Transverse colon (tissue), 4 donors: Measurements from ENCODE around the gene C10orf105. TPM values are rescaled to one million over a fixed set of nuclear protein-coding genes. Genes with fewer than 3 reads are reported as not detected.

Experiments used
- DNase-seq: peaks from one replicate; pipeline ENCODE4 v3.0.0-alpha.2; 2019
- H3K27ac ChIP-seq, 4 donors: fragments of 200-600 bp; sonication (generic); 2 replicates each; pipeline ENCODE4 v1.5.1; 2016 to 2018; ENCODE audit warnings: inconsistent platforms in 4 of 4
- H3K27me3 ChIP-seq: fragments of 200-600 bp; sonication (generic); 2 replicates; pipeline ENCODE4 v1.5.1; 2017; ENCODE audit warnings: inconsistent platforms
- H3K36me3 ChIP-seq, 4 donors: fragments of 200-600 bp; sonication (generic); 2 replicates each; pipeline ENCODE4 v1.5.1; 2017 to 2019; ENCODE audit warnings: inconsistent platforms in 4 of 4
- H3K4me1 ChIP-seq, 4 donors: fragments of 200-600 bp; sonication (generic); 2 replicates each; pipeline ENCODE4 v1.5.1; 2017 to 2020; ENCODE audit warnings: inconsistent platforms in 4 of 4
- H3K4me3 ChIP-seq, 4 donors: fragments of 200-600 bp; sonication (generic); 1 replicate in 1 of 4; 2 replicates in 3 of 4; pipeline versions ENCODE4 v1.5.1 to v1.6.1; 2017 to 2019; ENCODE audit warnings: inconsistent platforms in 4 of 4
- H3K9me3 ChIP-seq, 2 donors: fragments of 200-600 bp; sonication (generic); 2 replicates each; pipeline ENCODE4 v1.5.1; 2017 to 2019; ENCODE audit warnings: inconsistent platforms in 2 of 2
- EP300 ChIP-seq: sonication (generic); formaldehyde crosslinking; IDR thresholded peaks from one replicate; pipeline ENCODE4 v1.6.1; 2017; ENCODE audit warnings: antibody characterized with exemption, low read depth
- POLR2A ChIP-seq: fragments of 450-650 bp; IDR thresholded peaks from one replicate; pipeline ENCODE4 v1.6.1; 2016; ENCODE audit warnings: antibody characterized with exemption, mild to moderate bottlenecking, moderate library complexity
- POLR2AphosphoS5 ChIP-seq, 3 donors: sonication (generic); formaldehyde crosslinking; IDR thresholded peaks; one replicate each; pipeline ENCODE4 v1.6.1; 2016; ENCODE audit warnings: antibody characterized with exemption in 3 of 3
- WGBS, 2 donors: methylation state at CpG; one replicate each; pipeline ENCODE4 v1.1.5; 2018; ENCODE audit warnings: low coverage in 1 of 2; 5-methylcytosine and 5-hydroxymethylcytosine counted together
- in situ Hi-C, 4 donors: fragments of 200-750 bp; cut with MboI; loops; one replicate each; pipeline versions ENCODE4 v1.15.0 to v1.15.1; 2017; ENCODE audit warnings: low sequenced_read_pairs in 3 of 4, low pct_ligation_motif_present in 1 of 4, low pct_unique_long_range_greater_than_20kb in 1 of 4
- intact Hi-C: fragments of 100-400 bp; cut with DNase I; formaldehyde crosslinking; loops from one replicate; pipeline ENCODE4 v1.15.1; 2023; ENCODE audit warnings: low total_unique reads
- total RNA-seq, 4 donors: library from RNA; depleted of rRNA; stranded (reverse); fragments of >200 nt; gene quantifications; one replicate each; pipeline ENCODE4 v1.1.0, GENCODE V29; 2016
- TF ChIP-seq, protein P1 (sequence below), 5 experiments: fragments of 200-600 bp in 3 of 5; fragments of 450-650 bp in 2 of 5; sonication (generic) in 3 of 5; IDR thresholded peaks; 1 replicate in 2 of 5; 2 replicates in 3 of 5; pipeline ENCODE4 v1.5.1; 2016 to 2017; ENCODE audit warnings: antibody characterized with exemption in 5 of 5, inconsistent platforms in 3 of 5, mild to moderate bottlenecking in 2 of 5, moderate library complexity in 1 of 5

The C10orf105 gene
- total RNA-seq, 4 donors from 2014 or later = 0.16 TPM; not detected in 3

GRCh38 chr10:71663311-71663710 lies 56.3 kb downstream of the C10orf105 start:
- DNase-seq = peak; percentile 49
- peaks cover 0 to 8% (median 0%) of the 10 kb centered on the region in 4 donors for H3K4me1 ChIP-seq
- intact Hi-C loops = no loop called here
- no peaks in the 10 kb centered on the region for H3K9me3 ChIP-seq
- H3K27ac ChIP-seq = no peak overlapping the region
- WGBS, 2 donors = 63 to 74% methylated on average over 2 to 7 of the region's 7 CpGs
- TF ChIP-seq POLR2AphosphoS5 (IDR thresholded peaks at IDR 0.05) = peak in 1 of 3 donors; percentile 29
- TF ChIP-seq, protein P1, sequence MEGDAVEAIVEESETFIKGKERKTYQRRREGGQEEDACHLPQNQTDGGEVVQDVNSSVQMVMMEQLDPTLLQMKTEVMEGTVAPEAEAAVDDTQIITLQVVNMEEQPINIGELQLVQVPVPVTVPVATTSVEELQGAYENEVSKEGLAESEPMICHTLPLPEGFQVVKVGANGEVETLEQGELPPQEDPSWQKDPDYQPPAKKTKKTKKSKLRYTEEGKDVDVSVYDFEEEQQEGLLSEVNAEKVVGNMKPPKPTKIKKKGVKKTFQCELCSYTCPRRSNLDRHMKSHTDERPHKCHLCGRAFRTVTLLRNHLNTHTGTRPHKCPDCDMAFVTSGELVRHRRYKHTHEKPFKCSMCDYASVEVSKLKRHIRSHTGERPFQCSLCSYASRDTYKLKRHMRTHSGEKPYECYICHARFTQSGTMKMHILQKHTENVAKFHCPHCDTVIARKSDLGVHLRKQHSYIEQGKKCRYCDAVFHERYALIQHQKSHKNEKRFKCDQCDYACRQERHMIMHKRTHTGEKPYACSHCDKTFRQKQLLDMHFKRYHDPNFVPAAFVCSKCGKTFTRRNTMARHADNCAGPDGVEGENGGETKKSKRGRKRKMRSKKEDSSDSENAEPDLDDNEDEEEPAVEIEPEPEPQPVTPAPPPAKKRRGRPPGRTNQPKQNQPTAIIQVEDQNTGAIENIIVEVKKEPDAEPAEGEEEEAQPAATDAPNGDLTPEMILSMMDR (IDR thresholded peaks at IDR 0.05) = no peak
- H3K36me3 ChIP-seq = no peaks in the 10 kb centered on the region
- no peaks in the 10 kb centered on the region for H3K27me3 ChIP-seq
- in situ Hi-C loops = no loop called here
- H3K4me3 ChIP-seq = no peak overlapping the region

DNA sequence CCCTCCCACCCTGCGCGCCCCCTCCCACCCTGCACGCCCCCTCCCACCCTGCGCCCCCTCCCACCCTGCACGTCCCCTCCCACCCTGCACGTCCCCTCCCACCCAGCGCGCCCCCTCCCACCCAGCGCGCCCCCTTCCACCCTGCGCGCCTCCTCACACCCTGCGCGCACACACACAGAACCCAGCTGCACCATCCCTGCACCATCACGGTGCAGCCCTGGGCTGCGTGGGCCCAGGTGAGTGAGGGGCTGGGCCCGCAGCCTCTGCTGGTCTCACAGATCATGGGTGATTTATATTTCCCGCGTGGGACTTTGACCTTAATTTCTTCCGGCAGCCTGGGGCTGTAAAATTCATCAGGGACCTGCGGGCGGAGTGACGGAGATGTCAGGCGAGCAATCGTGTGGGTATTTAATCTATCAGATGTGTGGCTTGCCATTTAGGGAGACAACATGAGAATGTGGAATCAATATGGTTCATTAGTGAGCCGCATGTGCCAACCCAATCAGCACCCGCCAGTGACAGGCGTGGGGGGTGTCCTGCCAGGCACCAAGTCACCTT lies 57.7 kb downstream of the C10orf105 start:
- TF ChIP-seq, protein P1 (IDR thresholded peaks at IDR 0.05) = no peak
- TF ChIP-seq POLR2A = no peak
- TF ChIP-seq EP300 = no peak
- no peak for TF ChIP-seq POLR2AphosphoS5 (IDR thresholded peaks at IDR 0.05)
- H3K27me3 ChIP-seq = no peaks in the 10 kb centered on the region
- H3K9me3 ChIP-seq = no peaks in the 10 kb centered on the region
- peak; percentile 34 for DNase-seq
- 77% methylated on average over 16 of the region's 28 CpGs; no CpG with 5 or more reads in 1 of the 2 donors for WGBS, 2 donors
- peaks cover 0 to 8% (median 0%) of the 10 kb centered on the region in 4 donors for H3K4me1 ChIP-seq
- H3K4me3 ChIP-seq = no peak overlapping the region
- H3K36me3 ChIP-seq = no peaks in the 10 kb centered on the region
- intact Hi-C loops (no loop called here), in situ Hi-C loops (no loop called here)
- H3K27ac ChIP-seq = no peak overlapping the region

Other genes with a start within 250 kb of the C10orf105 start
- 10 to 100 TPM; 54.3 to 77.0 (median 61.6) TPM for gene VSIR, start 53.7 kb upstream of the C10orf105 start, total RNA-seq
- gene PSAP, start 131.5 kb upstream of the C10orf105 start, total RNA-seq = 100 to 1,000 TPM; 383 to 667 (median 478) TPM
- 10 to 100 TPM in 1 of 4 donors, 1 to 10 TPM in 3; 1.6 to 10.5 (median 3.9) TPM for gene CHST3, start 244.6 kb upstream of the C10orf105 start, total RNA-seq